Right kidney (tissue), 1 donor: Measurements from ENCODE around the gene SMOC1.

ENCODE experiments used
- DNase-seq: peaks from one replicate; pipeline ENCODE4 v3.0.0-alpha.2; 2016

SMOC1 gene

GRCh38 chr14:69941768-69942742 lies 62.8 kb downstream of the SMOC1 start:
- no peak for DNase-seq

DNA sequence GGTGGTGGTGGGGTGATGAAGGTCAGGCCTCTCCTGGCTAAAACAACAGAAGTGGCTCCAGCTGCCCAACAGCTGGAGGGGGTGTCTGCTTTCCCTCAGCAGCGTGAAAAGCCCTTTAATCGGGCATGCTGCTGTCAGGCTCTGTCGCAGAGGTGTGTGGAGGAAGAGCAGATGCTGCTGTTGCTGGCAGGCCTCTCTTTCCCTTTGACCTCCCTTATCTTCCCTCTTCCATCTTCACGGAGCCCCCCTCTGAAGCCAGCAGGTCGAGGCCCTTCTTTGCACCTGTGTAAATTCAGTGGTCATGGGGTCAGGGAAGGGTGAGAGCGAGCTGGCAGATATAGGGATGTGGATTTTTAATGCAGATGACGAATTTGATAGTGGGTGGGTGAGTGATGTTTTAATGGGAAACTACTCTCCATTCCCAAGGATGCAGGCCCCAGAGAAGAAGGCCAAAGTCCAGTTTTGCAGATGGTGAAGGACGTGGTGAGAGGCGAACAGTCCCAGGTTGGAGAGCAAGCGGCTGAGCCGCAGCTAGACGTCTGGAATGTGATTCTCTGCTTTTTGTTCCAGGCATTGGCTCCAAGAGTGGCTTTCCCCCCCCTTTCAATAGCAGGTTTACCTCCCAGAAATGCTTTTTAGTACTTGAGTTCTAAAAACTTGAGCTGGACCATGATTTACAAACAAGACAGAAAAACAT lies 64.0 kb downstream of the SMOC1 start:
- DNase-seq = no peak

- no peak for DNase-seq
Observed at GRCh38 chr14:69945347-69945746, 66.1 kb downstream of the SMOC1 start.

DNA sequence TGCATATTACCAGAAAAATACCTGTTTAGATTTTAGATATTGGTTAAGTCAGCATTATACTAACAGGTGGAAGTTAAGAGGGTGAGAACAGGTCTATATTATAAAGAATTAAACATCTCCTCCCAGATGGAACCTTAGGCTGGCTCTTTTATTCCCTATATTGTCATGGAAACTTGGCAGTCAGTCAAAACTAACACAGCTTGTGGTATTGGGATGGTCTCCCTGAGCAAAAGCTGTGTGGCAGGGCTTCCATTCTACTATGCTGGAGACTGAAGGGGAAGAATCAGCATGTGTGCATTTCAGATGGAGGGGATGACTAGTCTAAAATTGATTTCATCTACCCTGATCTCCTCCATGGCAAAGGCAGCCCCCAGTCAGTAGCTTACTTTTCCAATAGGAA lies 66.7 kb downstream of the SMOC1 start:
- no peak for DNase-seq

- DNase-seq = no peak
Observed at GRCh38 chr14:69948351-69948750, 69.1 kb downstream of the SMOC1 start.

GRCh38 chr14:69951263-69951662 lies 72.0 kb downstream of the SMOC1 start:
- DNase-seq = no peak

GRCh38 chr14:69951935-69952334 lies 72.7 kb downstream of the SMOC1 start:
- DNase-seq = no peak

DNA sequence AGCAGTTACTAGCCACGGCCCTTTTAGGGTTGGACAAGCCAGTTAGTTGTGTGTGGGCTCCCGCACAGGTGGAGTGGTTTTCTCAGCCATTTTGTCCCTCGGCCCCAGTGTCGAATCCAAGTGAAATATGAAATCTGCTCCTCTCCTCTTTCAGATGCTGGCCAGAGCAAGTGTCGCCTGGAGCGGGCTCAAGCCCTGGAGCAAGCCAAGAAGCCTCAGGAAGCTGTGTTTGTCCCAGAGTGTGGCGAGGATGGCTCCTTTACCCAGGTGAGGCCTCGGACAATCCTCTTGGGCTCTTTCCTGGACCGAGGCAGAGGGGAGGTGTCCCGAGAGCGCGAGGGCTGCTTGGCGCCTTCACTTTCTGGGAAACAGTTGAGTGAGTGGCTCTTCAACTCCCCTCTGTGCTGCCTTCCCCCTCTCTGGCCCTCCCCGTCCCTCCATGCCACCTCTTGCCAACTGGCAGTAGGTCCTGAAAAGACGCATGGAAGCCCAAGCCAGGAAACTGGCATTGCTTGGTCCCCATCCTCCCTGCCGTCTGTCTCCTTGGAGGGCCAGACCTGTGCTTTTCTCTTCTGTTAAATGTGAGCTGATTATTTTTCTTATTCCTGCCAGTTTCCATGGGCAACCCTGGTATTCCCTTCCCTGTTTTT lies 74.2 kb downstream of the SMOC1 start:
- DNase-seq = no peak

GRCh38 chr14:69955855-69956845 lies 76.9 kb downstream of the SMOC1 start:
- DNase-seq = no peak

- no peak for DNase-seq
Observed at GRCh38 chr14:69956970-69957369, 77.8 kb downstream of the SMOC1 start.

DNA sequence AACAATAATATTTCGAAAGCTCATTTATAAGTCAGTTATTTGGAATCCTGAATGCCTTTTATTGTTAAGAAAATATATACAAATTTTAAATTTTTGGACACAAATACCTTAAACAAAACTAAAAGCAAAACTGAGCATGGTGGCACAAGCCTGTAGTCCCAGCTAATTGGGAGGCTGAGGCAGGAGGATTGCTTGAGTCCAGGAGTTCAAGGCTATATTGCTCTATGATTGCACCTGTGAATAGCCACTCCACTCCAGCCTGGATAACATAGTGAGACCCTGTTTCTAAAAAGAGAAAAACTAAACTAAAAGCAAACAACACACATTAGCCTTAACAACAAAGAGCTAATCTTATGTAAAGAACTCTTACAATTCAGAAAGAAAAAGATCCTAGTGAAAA lies 78.8 kb downstream of the SMOC1 start:
- DNase-seq = no peak

DNA sequence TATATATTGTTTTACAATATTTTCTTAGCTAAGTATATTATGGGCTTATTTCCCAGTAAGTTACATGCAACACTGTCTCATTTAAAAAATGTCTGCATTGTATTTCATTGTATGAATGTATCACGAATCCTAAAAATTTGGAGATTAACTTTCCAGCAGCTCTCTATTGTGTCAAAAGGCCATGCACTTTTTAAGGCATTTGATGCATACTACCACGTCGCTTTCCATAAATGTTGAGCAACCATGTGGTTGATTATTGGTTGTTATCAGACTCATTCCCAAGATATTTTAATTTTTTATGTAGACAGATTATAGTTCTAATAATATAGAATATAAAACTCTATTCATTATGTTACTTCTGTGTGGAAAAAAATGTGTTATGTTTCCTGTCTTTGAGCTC lies 79.9 kb downstream of the SMOC1 start:
- DNase-seq = no peak

DNA sequence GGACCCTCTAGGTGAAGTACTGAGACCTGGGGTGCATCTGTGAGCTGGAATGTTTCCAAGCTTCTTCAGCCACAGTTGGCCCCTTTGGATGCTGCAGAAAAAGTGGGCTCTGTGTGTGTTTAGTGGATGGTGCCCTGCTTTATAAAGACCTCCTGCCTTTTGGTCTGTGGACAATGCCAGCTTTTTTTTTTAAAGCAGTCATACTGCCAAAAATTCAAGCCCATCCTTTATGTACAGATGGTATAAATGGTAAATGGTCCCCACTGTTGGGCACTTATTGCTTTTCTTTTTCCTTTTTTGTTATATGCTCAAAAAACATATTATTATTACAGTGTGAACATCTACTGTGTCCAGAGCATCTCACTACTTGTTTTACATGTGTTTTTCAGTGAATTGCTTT lies 81.1 kb downstream of the SMOC1 start:
- DNase-seq = no peak

- no peak for DNase-seq
Observed at GRCh38 chr14:69963966-69964365, 84.8 kb downstream of the SMOC1 start.

DNA sequence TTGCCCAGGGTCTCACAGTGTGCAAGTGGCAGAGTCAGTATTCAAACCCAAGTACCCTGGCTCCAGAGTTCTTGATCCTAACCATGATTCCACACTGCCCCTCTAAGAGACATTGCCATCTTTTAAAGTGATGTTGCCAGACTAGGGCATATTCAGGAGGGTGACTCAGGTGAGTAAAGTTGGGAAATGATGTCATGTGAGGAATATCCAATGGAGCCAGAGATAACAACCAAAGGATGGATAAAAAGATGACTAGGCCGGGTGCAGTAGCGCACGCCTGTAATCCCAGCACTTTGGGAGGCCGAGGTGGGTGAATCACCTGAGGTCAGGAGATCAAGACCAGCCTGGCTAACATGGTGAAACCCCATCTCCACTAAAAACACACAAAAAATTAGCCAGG lies 85.6 kb downstream of the SMOC1 start:
- no peak for DNase-seq

- DNase-seq = no peak
Observed at GRCh38 chr14:69968132-69968531, 88.9 kb downstream of the SMOC1 start.

DNA sequence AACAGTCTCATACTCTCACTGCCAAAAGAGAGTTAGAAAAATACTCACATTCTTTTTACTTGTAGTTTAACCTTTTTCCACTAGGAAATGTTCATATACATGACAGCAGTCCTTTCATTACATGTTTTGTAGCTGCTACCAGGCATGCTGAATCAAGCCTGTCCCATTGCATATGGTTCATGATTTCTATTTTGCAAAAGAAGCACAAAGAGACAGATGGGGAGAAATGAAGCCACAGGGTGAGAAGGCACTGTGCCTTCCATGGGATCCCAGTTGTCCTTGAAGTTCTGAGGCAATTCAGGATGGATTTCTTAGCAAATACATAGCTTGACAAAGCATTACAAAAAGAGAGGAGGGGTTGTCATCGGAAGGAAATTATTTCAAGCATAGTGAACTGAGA lies 89.5 kb downstream of the SMOC1 start:
- no peak for DNase-seq

- no peak for DNase-seq
Observed at GRCh38 chr14:69972755-69973154, 93.5 kb downstream of the SMOC1 start.

- DNase-seq = no peak
Observed at GRCh38 chr14:69973846-69974245, 94.6 kb downstream of the SMOC1 start.

GRCh38 chr14:69979882-69980281 lies 100.7 kb downstream of the SMOC1 start:
- DNase-seq = no peak

DNA sequence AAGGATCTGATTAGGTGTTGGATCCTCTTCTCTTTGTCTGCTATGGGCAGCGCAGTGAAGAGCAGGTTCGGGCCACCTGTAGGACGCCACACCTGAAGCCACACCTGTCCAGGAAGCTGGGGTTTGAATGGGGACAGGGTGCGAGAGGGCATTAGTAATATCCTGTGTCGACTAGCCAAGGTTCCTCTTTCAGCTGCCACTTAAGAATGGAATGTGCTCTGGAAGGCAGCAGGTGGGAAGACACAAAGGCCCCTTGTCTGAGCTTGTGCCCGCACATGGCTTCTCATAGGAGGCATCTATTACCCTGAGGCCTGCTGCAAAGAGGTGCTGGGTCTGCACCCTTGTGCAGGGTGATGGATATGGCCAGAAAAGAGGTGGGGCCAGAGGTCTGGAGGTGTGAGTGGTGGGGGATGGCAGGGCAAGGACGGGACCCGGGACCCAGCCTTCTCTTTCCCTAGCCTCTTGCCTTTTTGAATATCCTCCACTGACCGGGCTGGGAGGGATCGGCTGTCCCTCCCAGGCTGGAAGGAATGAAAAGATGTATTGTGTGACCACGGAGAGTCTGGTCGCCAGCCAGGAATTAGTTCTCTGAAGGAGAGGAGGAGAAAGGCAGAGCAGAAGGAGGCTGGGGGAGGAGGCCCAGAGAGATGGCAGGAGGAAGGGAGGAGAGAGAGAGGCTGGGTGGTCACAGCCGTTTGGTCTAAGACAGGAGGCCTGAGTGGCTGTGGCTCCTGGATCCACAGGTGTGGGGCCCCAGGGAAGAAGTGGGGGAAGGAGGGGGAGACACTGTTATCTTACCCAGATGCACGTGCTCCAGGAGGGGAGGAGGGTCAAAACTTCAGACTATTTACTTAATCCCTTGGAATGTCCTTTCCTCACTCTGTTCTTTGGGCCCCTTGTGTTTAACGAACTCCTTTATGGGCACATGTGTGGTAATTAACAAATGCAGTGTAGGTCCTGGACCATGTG lies 101.5 kb downstream of the SMOC1 start:
- no peak for DNase-seq
